Measurements from ENCODE around the gene ZNF219. TPM values are rescaled to one million over a fixed set of nuclear protein-coding genes. Genes with fewer than 3 reads are reported as not detected.

The ZNF219 gene
- total RNA-seq, 1 donor from 2014 or later = 4.9 TPM

GRCh38 chr14:21102521-21103410 is 4.3 kb upstream of the ZNF219 start:
- intact Hi-C loops (cut with micrococcal nuclease) = loop anchor here (1.0 to 5.0 kb wide), 11 partner anchors 15 to 490 kb away; partner anchors contain the start of genes CHD8, HNRNPC, METTL3 and RAB2B

- intact Hi-C loops (cut with micrococcal nuclease) = loop anchor here (2.0 to 5.0 kb wide), 5 partner anchors 245 to 490 kb away; partner anchors contain the start of genes CHD8, RAB2B and TOX4
Measured at GRCh38 chr14:21101802-21102413, 3.5 kb upstream of the ZNF219 start.

GRCh38 chr14:21100931-21101330 is 2.5 kb upstream of the ZNF219 start, which contains the start of gene TMEM253:
Gene TMEM253, plus strand, starts transcription at chr14:21101066. Its CDS starts 278 bp downstream, at chr14:21101344.
- intact Hi-C loops (cut with micrococcal nuclease) = loop anchor here (5.0 kb wide), 2 partner anchors 244 to 489 kb away; no protein-coding TSS in a partner anchor

- intact Hi-C loops (cut with micrococcal nuclease) = no loop called here
Measured at GRCh38 chr14:21099596-21099985, 1.1 kb upstream of the ZNF219 start.

GRCh38 chr14:21098892-21099595 is 589 bp upstream of the ZNF219 start:
- intact Hi-C loops (cut with micrococcal nuclease) = no loop called here

- intact Hi-C loops (cut with micrococcal nuclease) = no loop called here
Measured at GRCh38 chr14:21097636-21098075, 799 bp downstream of the ZNF219 start.

- intact Hi-C loops (cut with micrococcal nuclease) = no loop called here
Measured at GRCh38 chr14:21096978-21097635, 1.3 kb downstream of the ZNF219 start.

GRCh38 chr14:21096438-21096837 is 2.0 kb downstream of the ZNF219 start:
- intact Hi-C loops (cut with micrococcal nuclease) = no loop called here

- intact Hi-C loops (cut with micrococcal nuclease) = no loop called here
Measured at GRCh38 chr14:21095430-21096205, 2.8 kb downstream of the ZNF219 start.

- intact Hi-C loops (cut with micrococcal nuclease) = no loop called here
Measured at GRCh38 chr14:21093769-21094681, 4.4 kb downstream of the ZNF219 start.

- intact Hi-C loops (cut with micrococcal nuclease) = no loop called here
Measured at GRCh38 chr14:21093018-21093417, 5.4 kb downstream of the ZNF219 start.

- intact Hi-C loops (cut with micrococcal nuclease) = loop anchor here (1.0 kb wide), 3 partner anchors 12 to 78 kb away; no protein-coding TSS in a partner anchor
Measured at GRCh38 chr14:21092273-21093011, 6.0 kb downstream of the ZNF219 start.

GRCh38 chr14:21091821-21092272 is 6.6 kb downstream of the ZNF219 start:
- intact Hi-C loops (cut with micrococcal nuclease) = loop anchor here (1.0 kb wide), 3 partner anchors 12 to 78 kb away; no protein-coding TSS in a partner anchor

GRCh38 chr14:21090940-21091663 is 7.4 kb downstream of the ZNF219 start:
- intact Hi-C loops (cut with micrococcal nuclease) = no loop called here

- intact Hi-C loops (cut with micrococcal nuclease) = no loop called here
Measured at GRCh38 chr14:21090194-21090939, 8.1 kb downstream of the ZNF219 start.

- intact Hi-C loops (cut with micrococcal nuclease) = loop anchor here (5.0 kb wide), 1 partner anchor 408 kb away; the partner anchor contains the start of gene RNASE4
Measured at GRCh38 chr14:21089877-21090193, 8.6 kb downstream of the ZNF219 start.

GRCh38 chr14:21089271-21089670 is 9.2 kb downstream of the ZNF219 start:
- intact Hi-C loops (cut with micrococcal nuclease) = loop anchor here (5.0 kb wide), 1 partner anchor 407 kb away; the partner anchor contains the start of gene RNASE4

All from T-helper 1 cell treated with Interleukin-12 subunit alpha and Interleukin-12 subunit beta and Interleukin-4 antibody, amounts not matched to agents 30 ng/mL and 1 ng/mL, for 36 hours (primary cell).